HepG2 (cell line): ENCODE data around the gene ATPAF2. TPM values are rescaled to one million over a fixed set of nuclear protein-coding genes. Genes with fewer than 3 reads are reported as not detected.

Experiments used
- CTCF ChIP-seq: sonication (generic); formaldehyde crosslinking; IDR thresholded peaks from 2 replicates; pipeline ENCODE4 v1.5.0; 2020; ENCODE audit warnings: mild to moderate bottlenecking, missing genetic modification reagents, moderate library complexity
- HIVEP1 ChIP-seq: sonication (generic); formaldehyde crosslinking; IDR thresholded peaks from 2 replicates; pipeline ENCODE4 v1.4.0; 2020; ENCODE audit warnings: mild to moderate bottlenecking, missing genetic modification reagents
- HNRNPL ChIP-seq: fragments of 200-400 bp; formaldehyde crosslinking; IDR thresholded peaks from 2 replicates; pipeline ENCODE4 v1.6.1; 2017; ENCODE audit warnings: mild to moderate bottlenecking, low read depth, low read length
- KLF12 ChIP-seq: sonication (generic); formaldehyde crosslinking; IDR thresholded peaks from 2 replicates; pipeline ENCODE4 v1.4.0; 2020; ENCODE audit warnings: missing genetic modification reagents, borderline replicate concordance
- MAFG ChIP-seq: sonication (generic); formaldehyde crosslinking; IDR thresholded peaks from 2 replicates; pipeline ENCODE4 v1.5.1; 2020; ENCODE audit warnings: mild to moderate bottlenecking, missing genetic modification reagents
- NAIF1 ChIP-seq: sonication (generic); formaldehyde crosslinking; IDR thresholded peaks from 2 replicates; pipeline ENCODE4 v1.5.0; 2020; ENCODE audit warnings: mild to moderate bottlenecking, missing genetic modification reagents, borderline replicate concordance
- PLRG1 ChIP-seq: fragments of 450-650 bp; conservative IDR thresholded peaks from 2 replicates; pipeline ENCODE4 v1.6.1; 2016
- POLR2AphosphoS5 ChIP-seq: IDR thresholded peaks from 2 replicates; pipeline ENCODE4 v1.6.1; 2012; ENCODE audit warnings: low read depth, low read length
- RCOR2 ChIP-seq: IDR thresholded peaks from 2 replicates; pipeline ENCODE4 v1.6.1; 2016; ENCODE audit warnings: missing biosample characterization, missing genetic modification reagents
- RXRB ChIP-seq: IDR thresholded peaks from 2 replicates; pipeline ENCODE4 v1.6.1; 2016; ENCODE audit warnings: borderline replicate concordance, missing genetic modification reagents, missing compliant biosample characterization
- SATB2 ChIP-seq: sonication (generic); formaldehyde crosslinking; IDR thresholded peaks from 2 replicates; pipeline ENCODE4 v1.5.0; 2020; ENCODE audit warnings: missing genetic modification reagents
- SP2 ChIP-seq: sonication (generic); formaldehyde crosslinking; IDR thresholded peaks from 2 replicates; pipeline ENCODE4 v1.5.1; 2020; ENCODE audit warnings: mild to moderate bottlenecking, missing genetic modification reagents
- ZBTB46 ChIP-seq: sonication (generic); formaldehyde crosslinking; IDR thresholded peaks from 2 replicates; pipeline ENCODE4 v1.4.0; 2020; ENCODE audit warnings: mild to moderate bottlenecking, missing genetic modification reagents, borderline replicate concordance
- ZMYM3 ChIP-seq: sonication (generic); formaldehyde crosslinking; IDR thresholded peaks from 2 replicates; pipeline ENCODE4 v1.5.1; 2020; ENCODE audit warnings: mild to moderate bottlenecking, missing genetic modification reagents
- ZNF235 ChIP-seq: sonication (generic); formaldehyde crosslinking; IDR thresholded peaks from 2 replicates; pipeline ENCODE4 v1.8.1; 2023; ENCODE audit warnings: mild to moderate bottlenecking, missing genetic modification reagents, borderline replicate concordance
- ZNF615 ChIP-seq: sonication (generic); formaldehyde crosslinking; IDR thresholded peaks from 2 replicates; pipeline ENCODE4 v1.5.0; 2020; ENCODE audit warnings: mild to moderate bottlenecking, missing genetic modification reagents, borderline replicate concordance
- ZNF674 ChIP-seq: sonication (generic); formaldehyde crosslinking; IDR thresholded peaks from 2 replicates; pipeline ENCODE4 v1.5.0; 2020; ENCODE audit warnings: low read depth, mild to moderate bottlenecking, missing genetic modification reagents
- ZNF773 ChIP-seq: sonication (generic); formaldehyde crosslinking; IDR thresholded peaks from 2 replicates; pipeline ENCODE4 v1.4.0; 2020; ENCODE audit warnings: missing genetic modification reagents, borderline replicate concordance
- ZNF782 ChIP-seq: sonication (generic); formaldehyde crosslinking; IDR thresholded peaks from 2 replicates; pipeline ENCODE4 v1.4.0; 2020; ENCODE audit warnings: missing genetic modification reagents, mild to moderate bottlenecking, borderline replicate concordance
- ZNF83 ChIP-seq: sonication (generic); formaldehyde crosslinking; IDR thresholded peaks from 2 replicates; pipeline ENCODE4 v1.4.0; 2020; ENCODE audit warnings: missing genetic modification reagents, mild to moderate bottlenecking, borderline replicate concordance
- ZNF839 ChIP-seq: sonication (generic); formaldehyde crosslinking; IDR thresholded peaks from 2 replicates; pipeline ENCODE4 v1.4.0; 2020; ENCODE audit warnings: missing genetic modification reagents, mild to moderate bottlenecking, borderline replicate concordance
- polyA plus RNA-seq, 8 experiments: library from polyadenylated mRNA; depleted of rRNA in 3 of 8; stranded (reverse) in 7 of 8; unstranded in 1 of 8; fragments of >200 nt; fragmentation: Illumina TruSeq in 4 of 8; extraction: Trizol in 4 of 8; gene quantifications; 2 replicates each; pipeline versions ENCODE4 v1.2.1 to v1.2.3, GENCODE V29; 2011 to 2016; ENCODE audit warnings: low read depth in 4 of 8, missing spikeins in 1 of 8, mixed read lengths in 1 of 8; ENCODE audit not compliant: insufficient read depth in 1 of 8
- total RNA-seq, 5 experiments: library from RNA; depleted of rRNA; stranded (reverse); fragments of >200 nt; fragmentation: Illumina TruSeq; extraction: Trizol; gene quantifications; 2 replicates each; pipeline ENCODE4 v1.2.3, GENCODE V29; 2016; ENCODE audit warnings: low read depth in 1 of 5
- TF ChIP-seq, protein P1 (sequence below): sonication (generic); formaldehyde crosslinking; IDR thresholded peaks from 2 replicates; pipeline ENCODE4 v1.8.1; 2023; ENCODE audit warnings: mild to moderate bottlenecking, missing genetic modification reagents
- TF ChIP-seq, protein P2 (sequence below): sonication (generic); formaldehyde crosslinking; IDR thresholded peaks from 2 replicates; pipeline ENCODE4 v1.5.1; 2020; ENCODE audit warnings: missing genetic modification reagents, mild to moderate bottlenecking, borderline replicate concordance

The ATPAF2 gene
- total and polyA plus RNA-seq, 2 of the 13 experiments (the other 11 are each of a cell fraction or from before 2014, with no cell fraction given): 15.0 to 16.5 TPM

- TF ChIP-seq, protein P1, sequence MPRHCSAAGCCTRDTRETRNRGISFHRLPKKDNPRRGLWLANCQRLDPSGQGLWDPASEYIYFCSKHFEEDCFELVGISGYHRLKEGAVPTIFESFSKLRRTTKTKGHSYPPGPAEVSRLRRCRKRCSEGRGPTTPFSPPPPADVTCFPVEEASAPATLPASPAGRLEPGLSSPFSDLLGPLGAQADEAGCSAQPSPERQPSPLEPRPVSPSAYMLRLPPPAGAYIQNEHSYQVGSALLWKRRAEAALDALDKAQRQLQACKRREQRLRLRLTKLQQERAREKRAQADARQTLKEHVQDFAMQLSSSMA: no peak
- TF ChIP-seq ZNF83: no peak
- no peak for TF ChIP-seq PLRG1
- no peak for TF ChIP-seq HNRNPL
- no peak for TF ChIP-seq RCOR2 (CRISPR knock-in tag)
- peak; percentile 79; the same call in 1 of the 2 replicates for TF ChIP-seq KLF12 (CRISPR knock-in tag)
- TF ChIP-seq ZNF773 (CRISPR knock-in tag): no peak
- TF ChIP-seq ZNF235 (CRISPR knock-in tag): no peak
- TF ChIP-seq RXRB (CRISPR knock-in tag): peak; percentile 43; the same call in 1 of the 2 replicates
- TF ChIP-seq ZNF782 (CRISPR knock-in tag): peak; percentile 75; the same call in 1 of the 2 replicates
- peak; percentile 99 for TF ChIP-seq SP2 (CRISPR knock-in tag)
- TF ChIP-seq NAIF1 (CRISPR knock-in tag): no peak
- no peak for TF ChIP-seq ZNF839 (CRISPR knock-in tag)
- no peak; the same call in 1 of the 2 replicates for TF ChIP-seq ZBTB46 (CRISPR knock-in tag)
- TF ChIP-seq POLR2AphosphoS5: peak; percentile 75
- peak; percentile 40 for TF ChIP-seq CTCF
- TF ChIP-seq ZMYM3: peak; percentile 10; the same call in 1 of the 2 replicates
- TF ChIP-seq MAFG: no peak
- TF ChIP-seq SATB2 (CRISPR knock-in tag): no peak
- no peak for TF ChIP-seq ZNF615 (CRISPR knock-in tag)
- TF ChIP-seq, protein P2, sequence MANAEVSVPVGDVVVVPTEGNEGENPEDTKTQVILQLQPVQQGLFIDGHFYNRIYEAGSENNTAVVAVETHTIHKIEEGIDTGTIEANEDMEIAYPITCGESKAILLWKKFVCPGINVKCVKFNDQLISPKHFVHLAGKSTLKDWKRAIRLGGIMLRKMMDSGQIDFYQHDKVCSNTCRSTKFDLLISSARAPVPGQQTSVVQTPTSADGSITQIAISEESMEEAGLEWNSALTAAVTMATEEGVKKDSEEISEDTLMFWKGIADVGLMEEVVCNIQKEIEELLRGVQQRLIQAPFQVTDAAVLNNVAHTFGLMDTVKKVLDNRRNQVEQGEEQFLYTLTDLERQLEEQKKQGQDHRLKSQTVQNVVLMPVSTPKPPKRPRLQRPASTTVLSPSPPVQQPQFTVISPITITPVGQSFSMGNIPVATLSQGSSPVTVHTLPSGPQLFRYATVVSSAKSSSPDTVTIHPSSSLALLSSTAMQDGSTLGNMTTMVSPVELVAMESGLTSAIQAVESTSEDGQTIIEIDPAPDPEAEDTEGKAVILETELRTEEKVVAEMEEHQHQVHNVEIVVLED: peak; percentile 97
- TF ChIP-seq HIVEP1 (CRISPR knock-in tag): 0 out of 2 replicates have a peak, but pooled peaks have one; percentile 48
- no peak for TF ChIP-seq ZNF674 (CRISPR knock-in tag)
Measured at GRCh38 chr17:18038861-18039534, at the start of gene ATPAF2, which contains the start of gene GID4 (continued).
